ENCODE measurements around the gene CCDC6.

- no peak for TF ChIP-seq CTCF (conservative IDR thresholded peaks at IDR 0.05; ENCODE audit: low read length)
- TF ChIP-seq EZH2phosphoT487 (IDR thresholded peaks at IDR 0.05; ENCODE audit: borderline replicate concordance, low read depth, low read length): no peak
Measured at GRCh38 chr10:59900048-59900727, 6.2 kb downstream of the CCDC6 start.

Measured in OCI-LY7 (cell line).